PFSK-1 (cell line): ENCODE data around the gene PIEZO1.

Experiments used
- FOXP2 ChIP-seq: optimal IDR thresholded peaks from 2 replicates; pipeline ENCODE3; 2011; ENCODE audit warnings: borderline replicate concordance, control low read depth, inconsistent platforms; ENCODE audit not compliant: insufficient read depth; ENCODE audit errors: extremely low read length, extremely low read depth
- POLR2AphosphoS5 ChIP-seq: IDR thresholded peaks from 2 replicates; pipeline ENCODE4 v1.6.1; 2012; ENCODE audit warnings: low read depth, mild to moderate bottlenecking, control low read depth, low read length, moderate library complexity
- REST ChIP-seq, 2 experiments: IDR thresholded peaks; 2 replicates each; pipeline versions ENCODE4 v1.6.1 to v1.8.0; 2011 to 2012; ENCODE audit warnings: low read depth in 2 of 2, low read length in 2 of 2, control low read depth in 1 of 2, inconsistent platforms in 1 of 2, mild to moderate bottlenecking in 1 of 2, moderate library complexity in 1 of 2; ENCODE audit not compliant: insufficient read depth in 1 of 2
- SIN3A ChIP-seq: IDR thresholded peaks from 2 replicates; pipeline ENCODE4 v1.6.1; 2012; ENCODE audit warnings: mild to moderate bottlenecking, low read length, moderate library complexity, borderline replicate concordance; ENCODE audit not compliant: insufficient read depth
- TAF1 ChIP-seq: IDR thresholded peaks from 2 replicates; pipeline ENCODE4 v1.6.1; 2012; ENCODE audit warnings: low read length, control low read depth, borderline replicate concordance; ENCODE audit not compliant: insufficient read depth

PIEZO1 gene

GRCh38 chr16:88775825-88776224, 9.2 kb downstream of the PIEZO1 start:
- TF ChIP-seq REST (IDR thresholded peaks at IDR 0.05; ENCODE audit: insufficient read depth in 1 of 2, low read depth in 2 of 2, low read length in 2 of 2) (no peak), FOXP2 (no peak), POLR2AphosphoS5 (no peak), TAF1 (no peak), SIN3A (no peak)

DNA sequence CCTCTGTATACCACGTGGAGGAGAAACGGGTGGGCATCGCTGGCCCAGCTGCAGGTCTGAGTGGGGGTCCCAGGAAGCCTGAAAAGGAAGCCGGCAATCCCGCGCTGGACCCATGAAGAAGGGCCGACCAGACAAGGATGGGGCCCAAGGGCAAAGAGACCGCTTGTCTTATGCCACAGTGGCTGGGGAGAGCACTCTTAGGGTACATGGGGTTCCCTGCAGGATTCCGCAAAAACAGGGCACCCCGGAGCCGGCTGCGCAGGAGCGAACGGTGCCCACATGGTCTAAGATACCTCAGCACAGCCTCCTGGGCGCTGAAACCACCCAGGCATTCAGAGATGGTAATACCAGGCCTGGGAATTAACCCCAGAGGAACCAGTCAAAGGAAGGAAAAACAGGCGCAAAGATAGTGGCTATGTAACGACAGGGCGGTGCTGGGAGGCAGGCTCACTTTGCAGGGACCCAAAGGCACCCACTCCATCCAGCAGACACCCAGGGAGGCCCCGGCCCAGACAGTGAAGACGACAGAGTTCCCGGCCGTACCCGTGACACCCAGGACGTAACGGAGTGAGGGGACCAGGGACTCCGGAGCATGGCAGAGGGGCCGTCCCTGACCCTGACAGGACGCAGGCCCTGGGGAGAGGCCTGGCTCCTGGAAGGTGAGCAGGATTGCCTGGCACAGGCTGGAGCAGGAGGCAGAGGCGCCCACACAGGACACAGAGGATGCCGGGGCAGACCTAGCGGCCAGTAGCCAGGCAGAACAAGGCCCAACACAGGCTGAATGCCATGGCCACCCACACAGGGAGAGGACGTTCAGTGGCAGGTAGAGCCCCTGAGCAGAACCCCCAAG, 10.3 kb downstream of the PIEZO1 start:
- TF ChIP-seq REST (IDR thresholded peaks at IDR 0.05; ENCODE audit: insufficient read depth in 1 of 2, low read depth in 2 of 2, low read length in 2 of 2) (no peak), TAF1 (no peak), FOXP2 (no peak), POLR2AphosphoS5 (no peak), SIN3A (no peak)

DNA sequence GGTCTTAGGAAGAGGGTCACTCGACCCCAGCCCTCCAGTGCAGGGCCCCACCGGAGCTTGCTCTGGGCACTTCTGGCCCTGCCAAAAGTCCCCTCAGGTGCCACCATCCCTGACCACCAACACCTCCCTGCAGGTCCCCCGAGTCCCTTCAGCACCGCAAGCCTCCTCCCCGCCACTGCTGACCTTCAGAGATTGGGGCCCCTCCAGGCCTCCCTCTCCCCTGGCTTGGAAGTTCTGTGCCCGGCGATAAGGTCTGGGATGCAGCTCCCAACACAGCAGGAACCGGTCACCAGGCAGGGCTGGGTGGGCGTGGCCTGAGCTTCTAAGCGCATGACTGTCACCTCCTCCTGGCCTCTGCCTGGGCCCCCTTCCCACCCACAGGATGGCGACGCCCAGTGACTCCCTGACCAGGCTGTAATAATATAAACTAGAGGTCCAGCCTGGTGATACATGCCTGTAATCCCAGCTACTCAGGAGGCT, 11.2 kb downstream of the PIEZO1 start:
- TF ChIP-seq TAF1, result no peak
- TF ChIP-seq FOXP2, result no peak
- TF ChIP-seq POLR2AphosphoS5, result no peak
- TF ChIP-seq SIN3A, result no peak
- no peak for TF ChIP-seq REST (IDR thresholded peaks at IDR 0.05; ENCODE audit: insufficient read depth in 1 of 2, low read depth in 2 of 2, low read length in 2 of 2)

GRCh38 chr16:88772871-88773811, 11.9 kb downstream of the PIEZO1 start:
- TF ChIP-seq REST (IDR thresholded peaks at IDR 0.05; ENCODE audit: insufficient read depth in 1 of 2, low read depth in 2 of 2, low read length in 2 of 2) (no peak), FOXP2 (no peak), POLR2AphosphoS5 (no peak), SIN3A (no peak), TAF1 (no peak)
